Right lobe of liver (tissue), 6 donors: ENCODE measurements around the gene RHBDD1. TPM values are rescaled to one million over a fixed set of nuclear protein-coding genes. Genes with fewer than 3 reads are reported as not detected.

Experiments
- ATAC-seq, 4 donors: fragments of 200-7000 bp; cut with Tn5 transposase; one replicate each; pipeline ENCODE4 v1.9.1; 2020; ENCODE audit warnings: mild to moderate bottlenecking in 4 of 4, moderate library complexity in 4 of 4
- DNase-seq, 3 donors: peaks; one replicate each; pipeline ENCODE4 v3.0.0-alpha.2; 2020
- H3K27ac ChIP-seq, 3 donors: fragments of 200-600 bp; one replicate each; pipeline ENCODE4 v1.8.0; 2022
- H3K27me3 ChIP-seq, 2 donors: fragments of 200-600 bp; one replicate each; pipeline ENCODE4 v1.8.0; 2022
- H3K36me3 ChIP-seq, 4 donors: fragments of 200-600 bp; sonication (generic) in 1 of 4; one replicate each; pipeline versions ENCODE4 v1.5.1 to v1.8.0; 2017 to 2022; ENCODE audit warnings: control low read depth in 1 of 4
- H3K4me1 ChIP-seq, 4 donors: fragments of 200-600 bp; sonication (generic) in 1 of 4; one replicate each; pipeline versions ENCODE4 v1.5.1 to v1.8.0; 2017 to 2022; ENCODE audit warnings: control low read depth in 1 of 4
- H3K4me3 ChIP-seq, 3 donors: fragments of 200-600 bp; one replicate each; pipeline ENCODE4 v1.8.0; 2022
- H3K9me3 ChIP-seq, 4 donors: fragments of 200-600 bp; sonication (generic) in 1 of 4; one replicate each; pipeline versions ENCODE4 v1.5.1 to v1.8.0; 2017 to 2022; ENCODE audit warnings: control low read depth in 1 of 4
- CTCF ChIP-seq, 4 donors: fragments of 200-600 bp in 3 of 4; fragments of 450-650 bp in 1 of 4; IDR thresholded peaks; one replicate each; pipeline versions ENCODE4 v1.5.1 to v1.8.0; 2016 to 2022; ENCODE audit warnings: antibody characterized with exemption in 4 of 4, mild to moderate bottlenecking in 2 of 4
- POLR2A ChIP-seq: fragments of 450-650 bp; IDR thresholded peaks from one replicate; pipeline ENCODE4 v1.6.1; 2017; ENCODE audit warnings: antibody characterized with exemption, mild to moderate bottlenecking
- WGBS: methylation state at CpG from one replicate; pipeline ENCODE4 v1.1.6; 2018; ENCODE audit warnings: low coverage, low lambda C conversion rate; ENCODE audit not compliant: insufficient coverage; ENCODE audit errors: missing lambda C conversion rate; 5-methylcytosine and 5-hydroxymethylcytosine counted together
- intact Hi-C, 2 donors: fragments of 100-400 bp; cut with DNase I; formaldehyde crosslinking; loops; one replicate each; pipeline versions ENCODE4 v1.11.2 to v1.14.1; 2022
- total RNA-seq, 6 experiments: library from RNA; depleted of rRNA in 2 of 6; stranded (reverse); fragments of >200 nt in 2 of 6; fragmentation: NEBNext Ultra II Directional in 3 of 6; extraction: Animal tissue kit (Norgen Biotek cat#: 25700) in 3 of 6; gene quantifications; one replicate each; pipeline versions ENCODE4 v1.1.0 to v1.2.4, GENCODE V29; 2016 to 2023
- donor health status: DM: no; HTN: yes; CAD: no.
- donor health status: DM: no; HTN: no; CAD: no.
- donor health status: DM: no; HTN: no; CAD: no.
- donor health status: DM: no; HTN: yes; CAD: no.
- donor health status: DM: no; HTN: yes; CAD: no.

Gene RHBDD1
- total RNA-seq, 6 experiments from 2014 or later, result 14.7 to 25.3 (median 21.0) TPM

DNA sequence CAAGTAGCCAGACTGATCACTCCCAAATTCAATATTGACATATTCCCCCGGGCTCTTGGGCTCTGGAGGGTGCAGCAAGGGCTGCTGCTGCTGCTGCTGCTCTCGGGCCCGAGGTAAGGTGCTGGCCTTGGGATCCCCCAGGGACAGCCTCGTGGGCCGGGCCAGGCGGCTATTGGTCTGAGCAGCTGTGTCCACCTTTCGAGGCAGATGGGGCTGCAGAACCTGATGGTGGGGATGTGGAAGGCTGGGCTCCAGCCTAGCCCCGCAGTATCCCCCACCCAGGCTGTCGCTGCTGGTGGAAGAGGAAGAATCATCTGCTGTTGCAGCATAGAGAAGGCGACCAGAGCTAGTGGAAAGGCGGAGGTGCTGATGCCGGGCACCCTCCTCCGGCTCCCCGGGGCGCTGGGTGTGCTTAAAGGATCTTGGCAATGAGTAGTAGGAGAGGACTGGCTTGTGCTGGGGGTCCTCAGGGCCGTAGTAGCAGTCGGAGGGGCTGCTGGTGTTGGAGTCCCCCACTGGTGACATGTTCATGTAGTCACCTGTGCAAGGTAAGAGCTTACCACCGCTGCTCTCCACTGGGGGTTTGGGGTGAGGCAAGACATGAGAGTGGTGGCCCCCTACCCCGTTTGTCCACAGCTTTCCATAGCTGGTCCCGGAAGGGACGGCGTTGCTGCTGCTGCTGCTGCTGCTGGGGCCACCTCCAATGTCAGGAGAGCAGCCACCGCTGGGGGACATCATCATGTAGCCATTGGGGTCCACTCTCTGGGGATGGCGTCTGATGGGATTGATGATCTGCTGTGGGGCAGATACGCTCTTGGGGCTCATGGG lies 39.6 kb upstream of the RHBDD1 start:
- H3K9me3 ChIP-seq, result no peaks in the 10 kb centered on the region
- no peak for TF ChIP-seq CTCF (IDR thresholded peaks at IDR 0.05)
- TF ChIP-seq POLR2A, result no peak
- no peaks in the 10 kb centered on the region for H3K36me3 ChIP-seq
- intact Hi-C loops, result loop anchor here (10.0 kb wide), 3 partner anchors 51 to 131 kb away; no protein-coding TSS in a partner anchor
- WGBS, result 27% methylated on average over 2 of the region's 25 CpGs
- peaks cover 0 to 16% (median 6%) of the 10 kb centered on the region in 4 donors for H3K4me1 ChIP-seq
- DNase-seq (peak in 2 of 3 donors; percentile 72 to 77), ATAC-seq (peak; percentile 1 to 13 (median 2))
- H3K27me3 ChIP-seq, result no peaks in the 10 kb centered on the region
- peak overlapping the region; percentile 91 to 99 (median 98) for H3K27ac ChIP-seq
- peak overlapping the region; percentile 63 to 74 (median 73) for H3K4me3 ChIP-seq

DNA sequence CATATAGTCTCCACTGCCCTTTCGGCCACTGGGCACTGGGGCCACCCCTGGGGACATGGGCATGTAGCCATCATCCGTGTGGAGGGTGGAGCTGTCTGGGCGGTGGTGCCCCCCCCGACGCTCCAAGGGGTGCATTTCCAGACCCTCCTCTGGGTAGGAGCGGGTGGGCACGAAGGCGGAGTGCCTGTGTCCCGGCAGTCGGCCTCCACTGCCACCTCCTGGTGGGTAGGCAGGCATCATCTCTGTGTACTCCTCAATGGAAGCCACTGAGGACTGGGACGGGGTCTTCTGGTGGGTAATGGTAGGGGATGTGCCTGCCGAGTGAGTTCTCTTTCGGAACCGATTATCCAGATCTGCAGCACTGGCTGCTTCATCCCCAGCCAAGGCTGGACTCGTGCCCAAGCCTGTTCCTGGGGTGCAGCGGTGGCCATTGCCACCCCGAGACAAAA lies 39.0 kb upstream of the RHBDD1 start:
- intact Hi-C loops, result loop anchor here (10.0 kb wide), 3 partner anchors 52 to 132 kb away; no protein-coding TSS in a partner anchor
- WGBS, result 24% methylated on average over 5 of the region's 17 CpGs
- DNase-seq (peak; percentile 49 to 74 (median 67)), ATAC-seq (peak; percentile 3 to 26 (median 12))
- no peaks in the 10 kb centered on the region for H3K27me3 ChIP-seq
- no peaks in the 10 kb centered on the region for H3K36me3 ChIP-seq
- H3K4me1 ChIP-seq, result peaks cover 0 to 18% (median 7%) of the 10 kb centered on the region in 4 donors
- H3K4me3 ChIP-seq, result peak overlapping the region; percentile 63 to 74 (median 73)
- no peaks in the 10 kb centered on the region for H3K9me3 ChIP-seq
- H3K27ac ChIP-seq, result peak overlapping the region; percentile 91 to 99 (median 98)
- TF ChIP-seq POLR2A (no peak), CTCF (IDR thresholded peaks at IDR 0.05) (peak; percentile 66 to 74 (median 69))

DNA sequence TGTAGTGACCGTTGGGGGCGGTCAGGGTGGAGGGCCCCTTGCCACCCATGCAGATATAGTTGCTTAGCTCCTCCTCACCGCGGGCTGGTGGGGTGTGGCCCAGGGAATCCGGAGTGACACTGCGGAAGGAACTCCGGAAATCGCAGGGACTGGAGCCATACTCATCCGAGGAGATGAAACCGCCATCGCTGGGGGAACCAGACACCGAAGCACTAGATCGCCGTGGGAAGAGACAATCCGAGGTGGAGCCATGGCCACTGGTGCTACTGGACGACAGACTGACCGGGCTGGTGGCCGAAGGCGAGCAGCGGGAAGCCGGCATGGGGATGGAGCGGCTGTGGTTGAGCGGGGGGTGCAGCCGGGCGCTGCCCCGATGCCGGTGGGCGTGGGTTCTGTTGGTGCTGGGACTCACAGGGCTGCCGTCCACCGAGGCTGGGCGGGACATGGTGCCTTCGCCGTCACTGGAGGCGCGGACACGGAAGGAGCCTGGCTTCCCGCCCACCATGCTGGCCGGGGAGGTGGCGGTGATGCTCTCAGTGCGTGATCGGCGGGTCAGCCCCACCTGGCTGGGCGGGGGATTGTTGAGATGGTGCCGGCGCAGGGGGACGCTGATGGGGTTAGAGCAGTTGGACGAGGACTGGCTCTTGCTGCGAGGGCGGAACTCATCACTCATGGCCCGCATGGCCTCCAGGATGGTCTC lies 38.4 kb upstream of the RHBDD1 start:
- no peaks in the 10 kb centered on the region for H3K36me3 ChIP-seq
- no peaks in the 10 kb centered on the region for H3K9me3 ChIP-seq
- no peak for TF ChIP-seq CTCF (IDR thresholded peaks at IDR 0.05)
- no peak for TF ChIP-seq POLR2A
- H3K4me3 ChIP-seq, result peak overlapping the region; percentile 63 to 74 (median 73)
- H3K27ac ChIP-seq, result peak overlapping the region; percentile 91 to 99 (median 98)
- peak in 3 of 4 donors; percentile 0 to 2 (median 0) for ATAC-seq
- DNase-seq, result peak; percentile 64 to 80 (median 73)
- no peaks in the 10 kb centered on the region for H3K27me3 ChIP-seq
- WGBS, result 20% methylated on average over 1 of the region's 50 CpGs
- H3K4me1 ChIP-seq, result peaks cover 0 to 24% (median 9%) of the 10 kb centered on the region in 4 donors
- intact Hi-C loops, result loop anchor here (10.0 kb wide), 3 partner anchors 53 to 133 kb away; no protein-coding TSS in a partner anchor

DNA sequence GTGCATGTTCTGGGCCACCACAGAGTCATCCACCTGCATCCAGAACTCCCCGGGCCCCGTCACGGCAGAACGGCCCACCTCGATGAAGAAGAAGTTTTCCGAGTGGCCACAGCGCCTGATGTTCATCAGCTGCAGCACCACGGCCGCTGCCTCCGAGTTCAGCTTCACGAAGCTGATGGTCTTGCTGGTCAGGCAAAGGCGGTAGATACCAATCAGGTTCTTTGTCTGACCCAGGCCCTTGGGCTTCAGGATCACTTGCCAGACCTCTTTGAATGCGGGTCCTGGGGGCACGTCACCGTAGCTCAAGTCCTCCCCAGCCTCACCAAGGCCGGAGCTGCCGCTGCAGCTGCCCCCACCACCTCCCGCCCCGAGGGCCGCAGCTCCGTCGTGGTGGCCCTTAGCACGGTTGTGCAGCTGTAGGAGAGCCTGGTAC lies 37.8 kb upstream of the RHBDD1 start:
- Histone ChIP-seq H3K27ac (peak overlapping the region; percentile 91 to 99 (median 98)), H3K27me3 (no peaks in the 10 kb centered on the region), H3K4me3 (peak overlapping the region; percentile 63 to 74 (median 73)), H3K36me3 (no peaks in the 10 kb centered on the region), H3K4me1 (peaks cover 0 to 24% (median 9%) of the 10 kb centered on the region in 4 donors), H3K9me3 (no peaks in the 10 kb centered on the region)
- WGBS, result 53% methylated on average over 4 of the region's 23 CpGs
- peak in 1 of 3 donors; percentile 30 for DNase-seq
- intact Hi-C loops, result loop anchor here (10.0 kb wide), 3 partner anchors 53 to 133 kb away; no protein-coding TSS in a partner anchor
- TF ChIP-seq CTCF (IDR thresholded peaks at IDR 0.05) (no peak), POLR2A (no peak)
- no peak for ATAC-seq
